Fibroblast of upper back skin (primary cell): Measurements from ENCODE around the gene PASK.

ENCODE experiments used
- DNase-seq: peaks from one replicate; pipeline ENCODE4 v3.0.0-alpha.2; 2013

Gene PASK

DNA sequence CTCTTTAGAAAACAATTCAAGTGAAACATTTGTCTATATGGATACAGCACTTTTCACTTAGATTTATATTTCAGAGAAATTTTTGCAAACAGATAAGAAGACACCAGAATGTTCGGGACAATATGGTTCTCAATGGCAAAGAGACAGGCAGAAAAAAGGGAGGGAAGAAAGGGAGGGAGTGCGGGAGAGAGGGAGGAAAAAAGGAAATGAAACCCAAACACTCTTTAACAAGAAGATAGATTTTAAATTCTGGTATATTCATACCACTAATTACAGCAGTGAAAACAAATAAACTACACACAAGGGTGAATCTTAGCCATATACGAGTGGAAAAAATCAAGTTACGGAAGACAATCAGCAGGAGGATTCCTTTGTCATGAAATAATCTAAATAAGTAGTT, 3.0 kb downstream of the PASK start:
- DNase-seq: no peak

DNA sequence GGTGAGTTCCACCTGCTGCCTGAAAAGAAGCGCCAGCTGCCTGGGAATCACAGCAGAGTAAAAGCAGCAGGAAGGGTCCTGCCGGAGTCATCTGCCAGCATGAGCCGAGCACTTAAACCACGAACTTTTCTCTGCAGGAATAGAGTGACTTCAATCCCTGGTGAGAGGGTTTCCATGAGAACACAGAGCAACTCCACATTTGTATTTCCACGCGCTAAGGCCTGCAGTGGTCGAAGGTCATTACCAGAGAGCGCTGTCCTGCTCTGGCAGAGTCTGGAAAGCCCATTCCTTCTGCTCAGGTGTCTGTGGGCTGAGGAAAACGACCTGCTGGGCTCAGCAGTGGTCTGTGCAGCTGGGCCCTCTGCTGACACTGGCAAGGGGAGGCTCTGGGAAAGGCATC, 6.7 kb downstream of the PASK start:
- no peak for DNase-seq

DNA sequence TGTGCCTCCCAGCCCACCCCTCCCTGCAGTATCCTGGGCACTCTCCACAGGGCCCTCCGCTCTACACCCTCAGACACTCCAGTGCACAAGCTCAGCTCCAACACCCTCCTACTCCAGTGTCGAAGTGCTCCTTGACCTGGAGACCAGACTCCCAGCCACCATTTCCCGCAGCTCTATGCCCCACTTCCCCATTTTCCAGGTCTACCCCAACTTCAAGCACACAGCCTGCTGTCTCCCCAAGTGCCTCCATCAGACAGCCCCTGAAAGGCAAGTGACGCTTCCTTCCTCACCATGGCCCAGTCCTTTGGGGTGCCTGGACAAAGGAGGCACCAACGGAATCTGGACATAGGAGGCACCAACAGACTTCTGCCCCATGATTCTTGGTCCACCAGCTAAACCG, 7.2 kb downstream of the PASK start:
- no peak for DNase-seq

DNA sequence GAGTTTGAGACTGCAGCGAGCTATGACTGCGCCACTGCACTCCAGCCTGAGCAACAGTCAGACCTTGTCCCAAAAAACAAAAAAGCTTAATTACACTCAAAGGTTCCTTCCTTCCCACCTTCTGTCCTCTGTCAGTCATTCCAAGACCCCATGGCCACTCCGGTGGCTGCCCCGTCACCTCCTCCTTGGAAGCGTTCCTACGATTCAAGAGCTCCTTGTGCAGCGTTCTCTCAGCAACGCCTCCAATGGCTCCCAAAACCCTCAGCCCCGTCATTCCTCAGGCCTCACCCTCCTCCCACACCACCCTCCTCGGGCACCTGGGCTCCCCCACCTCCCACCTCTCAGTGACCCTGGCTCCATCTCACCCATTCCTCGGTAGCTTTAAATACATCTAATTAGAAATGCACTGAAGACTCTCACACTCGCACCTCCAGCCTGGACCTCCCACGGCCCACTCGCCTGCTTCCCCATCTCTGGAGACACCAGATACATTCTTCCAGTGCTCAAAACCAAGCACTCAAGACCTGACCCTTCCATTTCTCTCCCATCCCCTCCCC, 8.0 kb downstream of the PASK start:
- DNase-seq: no peak

DNA sequence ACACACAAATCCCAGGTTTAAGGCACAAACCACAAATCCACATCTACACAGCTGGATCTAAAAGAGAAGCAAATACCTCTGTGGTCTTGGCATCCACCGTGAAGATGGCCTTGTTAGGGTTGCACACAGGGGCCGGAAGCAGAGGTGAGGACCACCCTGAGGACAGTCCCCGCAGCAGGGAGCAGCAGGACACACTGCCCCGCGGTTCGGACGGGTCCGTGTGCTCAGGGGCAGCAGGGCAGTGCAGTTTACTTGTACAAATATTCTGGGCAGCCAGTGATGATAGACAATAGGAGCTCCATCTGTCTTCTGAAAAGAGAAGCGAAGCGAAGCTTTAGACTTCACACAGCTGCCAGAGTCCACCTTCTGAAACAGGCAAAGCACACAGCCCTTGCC, 8.8 kb downstream of the PASK start:
- DNase-seq: no peak

DNA sequence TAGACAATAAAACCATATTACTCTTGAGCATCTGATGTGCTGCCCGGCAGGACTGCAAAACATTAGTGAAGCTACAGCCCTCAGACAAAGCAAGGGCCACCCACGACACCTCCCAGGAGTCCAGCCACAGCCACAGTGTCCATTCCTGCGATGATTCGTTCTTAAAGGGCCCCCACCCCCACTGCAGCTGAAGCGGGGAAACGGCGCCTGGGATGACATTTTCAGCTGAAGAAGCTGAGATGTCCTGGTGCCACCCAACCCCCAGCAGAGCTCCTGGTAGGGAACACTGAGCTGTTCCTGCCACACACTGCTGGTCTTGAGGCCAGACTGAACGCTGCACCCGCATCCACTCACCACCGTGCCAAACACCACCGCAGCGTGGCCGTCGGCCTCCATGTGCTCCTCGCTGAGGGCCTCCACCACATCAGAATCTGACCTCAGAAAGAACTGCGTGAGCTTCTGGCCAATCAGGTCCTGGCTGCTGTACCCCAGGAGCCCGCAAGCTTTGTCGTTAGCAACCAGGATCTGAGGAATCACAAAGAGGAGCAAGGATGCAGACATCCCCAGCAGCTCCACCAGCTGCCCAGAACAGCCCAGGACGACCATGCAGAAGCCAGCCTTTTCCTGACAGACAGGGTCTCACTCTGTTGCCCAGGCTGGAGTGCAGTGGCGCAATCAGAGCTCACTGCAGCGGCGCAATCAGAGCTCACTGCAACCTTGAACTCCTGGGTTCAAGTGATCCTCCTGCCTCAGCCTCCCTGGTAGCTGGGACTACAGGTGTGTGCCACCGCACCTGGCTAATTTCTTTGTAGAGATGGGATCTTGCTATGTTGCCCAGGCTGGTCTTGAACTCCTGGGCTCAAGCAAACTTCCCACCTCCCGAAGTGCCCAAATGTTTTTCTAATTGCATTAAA, 9.5 kb downstream of the PASK start:
- no peak for DNase-seq

DNA sequence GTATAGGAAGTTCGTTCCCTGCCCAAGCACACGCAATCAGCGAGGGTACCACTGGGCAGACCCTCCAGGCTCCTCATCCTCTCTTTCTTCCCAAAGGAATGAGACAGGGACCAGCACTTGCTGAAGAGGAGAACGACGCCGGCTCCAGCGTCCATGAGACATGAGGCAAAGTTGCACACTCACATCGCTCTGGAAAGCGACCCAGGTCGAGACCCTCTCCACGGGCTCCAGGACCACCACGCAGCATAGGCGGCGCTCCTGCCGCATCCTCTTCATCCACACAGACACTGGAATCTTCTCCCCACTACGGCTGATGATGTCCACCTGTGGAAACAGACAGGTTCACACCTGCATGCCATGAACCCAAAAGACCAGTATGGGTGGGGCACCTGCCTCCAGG, 10.8 kb downstream of the PASK start:
- no peak for DNase-seq

DNA sequence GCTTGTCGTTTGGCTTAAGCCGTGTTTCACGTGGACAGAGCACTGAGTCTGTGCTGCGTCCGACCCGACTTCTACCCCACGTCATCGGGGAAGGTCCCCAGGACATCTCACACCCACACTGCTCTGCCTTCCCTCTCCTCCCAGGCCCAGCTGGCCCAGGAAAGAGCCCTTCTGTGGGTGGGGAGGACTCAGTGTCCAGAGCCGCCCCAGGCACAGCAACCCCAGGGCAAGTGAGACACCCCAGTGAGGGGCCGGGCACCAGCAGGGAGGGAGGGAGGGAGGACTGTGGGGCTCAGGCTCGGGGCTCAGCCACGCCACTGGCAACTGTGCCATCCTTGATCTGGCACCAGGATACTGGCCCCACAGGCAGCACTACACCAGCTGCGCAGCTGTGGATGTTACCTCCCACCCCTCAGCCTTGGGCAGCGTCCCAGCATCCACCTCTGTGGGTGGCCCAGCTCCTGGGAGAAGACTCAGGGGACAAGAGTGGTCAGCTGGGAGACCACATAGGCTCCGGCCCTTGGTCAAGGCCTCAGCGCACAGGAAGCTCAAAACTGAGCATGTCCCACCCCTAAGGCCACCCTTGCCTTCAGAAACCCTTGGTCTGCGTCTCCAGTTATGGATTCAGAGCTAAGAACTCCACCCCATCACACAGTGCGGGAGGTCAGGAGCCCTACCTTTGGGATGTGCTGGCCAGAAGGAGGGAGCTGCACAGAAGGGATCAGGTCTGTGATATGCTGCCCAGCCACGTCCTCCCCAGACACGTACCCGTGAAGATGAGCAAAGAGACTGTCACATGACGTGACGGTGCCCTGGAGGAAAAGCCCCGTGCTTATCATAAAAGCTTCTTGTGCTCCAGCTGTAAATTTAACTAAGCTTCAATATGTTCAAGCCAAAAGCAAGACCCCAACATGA, 11.7 kb downstream of the PASK start:
- DNase-seq: no peak

DNA sequence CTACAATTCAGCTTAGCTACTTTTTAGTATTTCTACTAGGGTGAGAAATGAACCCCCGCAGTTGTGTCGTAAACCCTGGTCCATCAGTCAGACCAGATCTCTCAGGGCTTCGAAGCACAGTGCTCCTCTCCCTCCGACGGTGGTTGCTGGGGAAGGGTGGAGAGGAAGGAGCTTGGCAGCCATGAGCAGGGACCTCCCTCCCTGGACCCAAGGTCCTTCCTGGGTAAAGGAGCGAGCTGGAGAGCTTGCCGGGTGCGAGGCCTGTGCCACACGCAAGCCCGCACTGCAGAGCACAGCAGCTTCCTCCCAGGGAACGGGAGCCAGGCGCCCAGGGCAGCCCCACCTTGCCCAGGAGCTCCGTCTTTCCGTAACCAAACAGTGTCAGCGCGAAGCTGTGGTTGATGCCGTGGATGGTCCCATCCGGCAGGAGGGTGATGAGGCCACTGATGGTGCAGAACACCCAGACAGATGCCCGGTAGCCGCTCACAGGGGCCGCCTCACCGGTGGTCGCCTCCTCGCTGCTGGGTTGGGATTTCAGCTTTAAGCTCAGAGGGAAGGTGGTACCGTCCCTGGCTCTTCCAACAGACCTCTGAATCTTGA, 12.5 kb downstream of the PASK start:
- no peak for DNase-seq

DNA sequence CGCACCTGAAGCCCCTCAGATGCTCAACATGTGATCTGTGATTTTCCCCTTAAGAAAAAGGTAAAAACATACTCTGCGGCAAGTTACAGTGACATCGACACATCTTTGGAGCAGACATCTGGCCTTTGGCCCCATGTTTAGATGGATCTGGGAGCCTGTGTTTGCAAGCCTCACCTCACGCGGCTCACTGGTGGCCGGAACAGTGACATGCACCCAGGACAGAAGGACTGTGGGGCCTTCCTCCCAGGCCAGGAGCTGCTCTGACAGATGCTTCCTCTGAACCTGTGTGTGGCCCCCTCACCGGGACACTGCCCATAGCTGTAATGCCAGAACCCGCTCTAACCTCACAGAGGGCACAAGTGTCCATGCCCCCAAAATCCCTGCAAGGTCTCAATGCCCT, 13.1 kb downstream of the PASK start:
- no peak for DNase-seq

DNA sequence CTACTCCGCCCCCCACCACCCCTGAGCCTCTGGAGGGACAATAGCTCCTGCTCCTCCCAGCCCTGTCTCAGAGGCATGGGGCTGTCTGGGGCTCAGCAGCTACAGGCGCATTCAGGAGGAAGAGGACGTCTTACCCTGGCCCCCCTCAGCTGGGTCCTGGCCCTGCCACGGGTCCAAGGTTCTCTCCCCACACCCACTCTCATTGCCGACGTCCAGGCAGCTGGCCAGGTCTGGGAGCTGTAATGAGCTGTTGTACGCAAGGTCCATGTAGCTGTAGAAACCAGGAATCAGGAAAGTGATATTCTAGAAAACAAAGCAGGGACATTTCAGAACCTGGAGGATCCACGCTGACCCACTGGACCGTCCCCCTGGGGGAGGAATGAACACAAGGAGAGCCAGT, 13.5 kb downstream of the PASK start:
- DNase-seq: no peak

DNA sequence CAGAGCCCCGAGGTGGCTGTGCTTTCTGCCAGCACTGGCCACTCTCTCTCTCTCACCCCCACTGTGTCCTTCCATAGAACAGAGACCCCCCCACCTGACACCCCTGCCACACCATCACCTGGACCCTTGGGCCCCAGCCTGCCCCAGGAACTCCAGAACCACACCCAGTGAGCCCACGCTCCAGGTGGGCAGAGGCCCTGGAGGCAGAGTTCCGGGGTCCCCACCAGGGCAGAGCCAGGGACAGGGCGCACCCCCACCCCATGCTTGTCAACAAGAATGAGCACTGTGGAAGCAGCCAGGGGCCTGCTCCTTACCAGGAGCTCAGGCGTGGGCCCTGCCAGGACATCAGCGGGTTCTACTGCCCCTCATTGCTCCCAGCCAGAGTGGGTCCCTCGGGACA, 14.6 kb downstream of the PASK start:
- no peak for DNase-seq

DNA sequence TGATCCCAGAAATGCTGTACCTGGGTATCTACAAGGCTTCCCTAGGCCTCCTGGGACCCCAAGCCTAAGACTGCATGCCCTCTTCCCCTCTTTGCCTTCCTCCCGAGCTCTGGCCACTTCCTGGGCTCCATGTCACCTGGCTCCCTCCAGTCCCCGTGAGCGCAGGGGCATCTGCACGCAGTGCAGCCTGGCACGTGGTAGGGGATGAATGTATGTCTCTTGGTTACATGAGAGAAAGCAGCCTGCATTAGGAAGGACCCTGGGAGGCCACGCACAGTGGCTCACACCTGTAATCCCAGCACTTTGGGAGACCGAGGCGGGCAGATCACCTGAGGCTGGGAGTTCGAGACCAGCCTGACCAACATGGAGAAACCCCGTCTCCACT, 15.8 kb downstream of the PASK start:
- DNase-seq: no peak

DNA sequence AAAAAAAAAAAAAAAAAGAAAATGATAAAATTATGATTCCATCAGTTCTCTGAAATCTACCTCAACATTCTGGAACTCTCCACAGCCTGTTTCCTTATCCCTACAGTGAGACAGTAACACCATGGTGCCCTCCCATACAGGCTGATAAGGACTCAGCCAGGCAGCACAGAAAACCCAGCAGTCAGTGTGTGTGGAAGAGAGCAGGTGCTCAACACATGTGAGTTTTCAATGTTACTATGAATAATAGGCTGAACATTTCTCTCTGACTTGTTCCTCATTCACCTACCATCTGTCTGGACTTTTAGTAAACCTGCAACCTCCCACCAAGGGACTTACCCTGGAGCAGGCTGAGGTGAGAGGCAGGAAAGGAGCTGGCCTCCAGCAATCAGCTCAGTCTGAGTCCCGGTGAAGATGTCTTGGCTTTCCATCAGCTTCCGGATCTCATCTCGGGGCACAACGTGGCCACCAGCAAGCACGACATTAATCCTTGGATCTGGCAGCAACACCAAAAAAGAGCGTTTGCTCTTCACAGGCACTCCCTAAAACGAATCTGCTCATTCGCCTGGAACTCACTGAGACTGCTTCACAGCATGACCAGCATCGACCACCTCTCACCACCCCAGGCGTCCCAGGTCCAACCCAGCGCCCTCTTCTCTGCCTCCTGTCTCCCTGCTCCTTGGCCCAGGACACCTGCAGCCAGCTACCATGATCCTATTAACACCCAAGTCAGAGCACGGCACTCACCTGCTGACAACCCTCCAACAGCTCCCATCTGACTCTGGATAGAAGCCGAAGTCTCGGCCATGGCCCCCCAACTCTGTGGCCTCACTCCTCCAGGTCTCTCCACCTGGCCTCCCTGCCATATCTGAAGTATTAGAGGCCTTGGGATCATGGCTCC, 16.5 kb downstream of the PASK start:
- DNase-seq: no peak

DNA sequence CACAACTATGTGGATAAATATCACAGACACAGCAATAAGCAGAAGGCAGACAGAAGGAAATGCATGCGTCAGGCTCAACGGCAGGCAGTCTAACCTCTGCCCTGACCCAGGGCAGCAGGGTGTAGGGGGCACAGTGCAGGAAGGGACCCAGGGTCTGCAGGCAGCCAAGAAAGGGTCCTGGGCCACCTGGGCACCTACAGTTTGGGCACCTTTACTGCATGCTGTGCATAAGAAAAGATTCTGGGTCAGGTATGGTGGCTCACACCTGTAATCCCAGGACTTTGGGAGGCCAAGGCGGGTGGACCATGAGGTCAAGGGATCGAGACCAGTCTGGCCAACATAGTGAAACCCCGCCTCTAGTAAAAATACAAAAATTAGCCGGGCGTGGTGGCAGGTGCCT, 17.7 kb downstream of the PASK start:
- no peak for DNase-seq

DNA sequence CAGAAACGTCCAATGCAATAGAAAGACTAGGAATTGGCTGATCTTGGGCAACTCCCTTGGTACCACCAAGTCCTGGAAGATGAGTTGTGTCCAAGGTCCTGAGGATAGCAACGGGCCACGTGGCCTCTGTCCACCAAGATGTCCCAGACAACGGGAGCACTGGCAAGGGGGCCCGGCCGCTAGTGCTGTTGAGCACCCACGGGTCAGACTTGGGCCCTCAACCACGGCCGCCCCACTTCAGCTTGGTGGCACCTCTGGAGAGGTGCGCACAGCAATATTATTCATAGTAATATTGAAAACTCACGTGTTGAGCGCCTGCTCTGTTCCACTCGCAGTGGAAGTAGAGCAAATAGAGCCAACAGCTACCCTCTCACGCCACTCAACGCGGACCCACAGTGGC, 19.0 kb downstream of the PASK start:
- no peak for DNase-seq

DNA sequence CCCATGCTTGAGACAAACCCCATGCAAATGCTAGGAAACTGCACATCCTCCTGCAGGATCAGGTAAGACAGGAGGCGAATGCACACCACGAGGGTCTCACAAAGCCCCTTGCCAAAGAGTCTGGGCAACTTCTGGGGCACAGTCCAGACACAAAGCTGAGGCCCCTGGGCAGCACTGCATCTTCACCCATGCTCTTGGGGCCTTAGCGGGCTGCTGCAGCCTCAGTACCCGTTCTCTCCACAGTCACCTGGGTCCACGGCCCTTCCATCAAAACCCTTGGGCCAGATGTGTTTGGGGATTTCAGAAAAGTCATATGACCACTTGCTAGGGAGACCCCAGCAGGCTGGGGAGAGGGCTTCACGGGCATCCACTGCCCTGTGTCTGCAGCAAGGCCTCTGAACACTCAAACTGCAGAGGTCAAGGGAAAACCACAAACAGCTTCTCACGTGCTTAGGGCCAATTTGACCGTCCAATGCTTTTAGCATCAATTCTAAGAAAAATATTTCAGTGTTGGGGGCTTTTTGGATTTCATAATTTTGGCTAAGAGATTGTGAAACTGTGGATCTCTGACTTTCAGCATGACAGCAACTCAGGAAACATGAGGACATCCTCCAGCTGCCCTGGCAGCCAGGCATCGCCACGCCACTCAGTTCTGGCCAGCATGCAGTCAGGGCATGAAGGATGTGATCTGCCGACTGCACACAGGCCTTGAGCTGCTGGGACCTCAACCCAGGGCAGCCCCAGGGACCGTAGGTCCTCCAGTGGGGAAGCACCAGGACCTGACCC, 20.0 kb downstream of the PASK start:
- no peak for DNase-seq

DNA sequence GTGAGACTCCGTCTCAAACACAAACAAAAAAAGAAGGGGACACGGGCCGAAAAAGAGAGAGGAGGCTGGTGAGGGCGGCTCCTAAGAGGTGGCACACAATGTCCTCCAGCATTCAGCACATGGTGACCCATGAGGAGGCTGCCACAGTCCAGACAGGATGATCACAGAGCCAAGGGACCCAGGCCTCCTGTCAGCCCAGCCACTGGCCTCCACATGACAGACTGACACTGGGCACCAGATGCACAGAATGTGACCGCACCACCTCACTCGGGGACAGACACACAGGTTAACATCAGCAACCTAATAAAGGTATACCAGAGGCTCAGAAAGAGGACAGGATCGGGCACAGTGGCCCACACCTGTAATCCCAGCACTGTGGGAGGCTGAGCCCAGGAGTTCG, 21.0 kb downstream of the PASK start:
- DNase-seq: no peak

DNA sequence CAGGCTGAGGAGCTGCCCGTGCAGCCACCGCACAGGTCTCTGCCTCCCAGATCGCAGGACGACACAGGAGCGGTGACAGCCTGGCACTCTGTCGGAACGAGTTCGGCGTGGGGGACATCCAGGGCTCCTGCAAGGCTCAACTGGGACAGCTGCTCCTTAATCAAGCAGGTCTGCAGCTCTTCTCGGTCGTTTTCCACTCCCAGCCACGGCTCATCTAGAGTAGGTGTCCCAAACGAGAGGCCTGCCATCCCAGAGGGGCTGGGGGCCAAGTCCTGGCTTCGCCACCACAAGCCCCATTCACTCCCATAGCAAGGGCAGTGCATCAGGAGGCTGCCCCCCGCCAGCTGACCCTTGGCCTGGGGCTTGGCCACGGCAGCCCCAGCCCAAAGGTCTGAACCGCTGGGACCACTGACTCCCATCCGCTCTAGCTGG, 22.5 kb downstream of the PASK start:
- DNase-seq: no peak

DNA sequence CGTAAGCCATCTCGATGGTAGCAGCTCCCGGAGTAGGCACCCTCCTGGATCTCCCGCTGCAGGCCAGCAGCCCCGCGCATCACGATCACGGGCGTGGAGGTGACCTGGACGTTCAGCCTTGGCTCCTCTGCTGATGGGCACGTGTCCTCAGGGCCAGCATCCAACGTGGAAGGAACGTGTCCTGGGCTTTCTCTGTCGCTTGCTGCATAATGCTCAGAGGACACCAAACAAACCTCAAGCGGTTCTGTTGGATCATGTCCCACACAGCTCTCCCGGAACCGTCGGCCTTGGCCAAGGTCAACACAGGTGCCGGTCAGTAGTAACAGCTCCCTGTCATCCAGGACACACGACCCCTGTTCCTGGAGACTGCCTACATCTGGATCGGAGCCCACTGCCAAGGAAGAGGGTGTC, 23.1 kb downstream of the PASK start:
- DNase-seq: no peak

DNA sequence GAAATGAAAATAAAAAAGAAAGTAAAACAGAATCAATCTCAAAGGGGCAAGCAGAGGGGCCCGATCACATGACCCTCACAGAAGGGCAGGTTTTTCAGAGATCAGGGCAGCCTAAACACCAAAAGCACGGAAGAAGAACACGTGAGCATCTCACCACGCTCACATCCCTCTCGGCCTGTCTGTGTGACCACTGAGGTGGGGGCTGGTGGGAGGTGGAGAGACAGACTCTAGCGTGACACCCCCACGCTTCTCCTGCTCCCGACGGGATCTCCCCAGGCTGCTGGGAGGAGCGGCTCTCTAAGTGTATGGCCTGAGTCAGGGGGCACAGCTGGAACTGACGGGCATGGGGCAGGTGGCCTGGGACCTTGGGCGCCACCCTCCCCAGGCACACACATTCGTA, 23.6 kb downstream of the PASK start:
- DNase-seq: no peak
